Measurements from ENCODE around the gene USP24. TPM values are rescaled to one million over a fixed set of nuclear protein-coding genes. Genes with fewer than 3 reads are reported as not detected.

USP24 gene
- total and polyA plus RNA-seq, 2 donors (not counting 1 experiment from before 2014, with no cell fraction given), result 18.9 to 152 TPM

- Mint-ChIP-seq H3K27ac (no peak overlapping the region), H3K4me1 (peaks cover 9% of the 10 kb centered on the region)
These were observed 83.4 kb downstream of the USP24 start for GRCh38 chr1:55131801-55132200.

DNA sequence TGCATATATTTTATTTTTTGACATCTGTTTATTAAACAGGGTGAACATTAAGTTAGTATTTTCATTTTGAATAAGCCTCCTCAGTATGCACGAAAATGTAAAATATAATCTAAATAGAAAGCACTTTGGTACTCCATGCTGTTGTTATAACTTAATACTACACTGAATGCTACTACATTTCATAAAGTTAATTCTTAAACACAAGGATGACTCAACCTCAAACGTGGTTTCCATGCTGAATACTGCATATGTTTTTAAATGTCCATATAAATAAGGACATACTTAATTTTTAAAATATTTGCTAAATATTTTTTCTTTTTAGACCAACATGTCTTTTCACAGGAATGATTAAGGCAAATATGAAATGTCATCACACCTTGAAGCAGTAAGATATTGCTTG, 83.9 kb downstream of the USP24 start:
- CTCF ChIA-PET, result no interaction called here
- Histone ChIP-seq H3K4me3 (ENCODE audit: control extremely low read depth in 1 of 5, extremely low read depth in 1 of 5, insufficient read depth in 1 of 5, low read depth in 2 of 5, low read length in 4 of 5) (no peak overlapping the region), H3K9me3 (ENCODE audit: control extremely low read depth in 1 of 3, control insufficient read depth in 2 of 3, insufficient read depth in 1 of 3, low read length in 2 of 3) (no peaks in the 10 kb centered on the region), H2AFZ (ENCODE audit: insufficient read depth, low read depth, low read length, poor library complexity, severe bottlenecking) (no peak overlapping the region), H4K20me1 (ENCODE audit: control insufficient read depth, insufficient read depth, low read length, poor library complexity, severe bottlenecking) (no peaks in the 10 kb centered on the region), H3K27ac (ENCODE audit: low read length in 2 of 2) (no peak overlapping the region), H3K4me1 (ENCODE audit: control insufficient read depth in 2 of 2, insufficient read depth in 2 of 2, low read length in 2 of 2) (no peaks in the 10 kb centered on the region), H3K9ac (ENCODE audit: low read length) (no peak overlapping the region), H3K4me2 (replicated peaks; ENCODE audit: low read depth, low read length, poor library complexity, severe bottlenecking) (no peak overlapping the region), H3K27me3 (replicated peaks in 1 of 4; ENCODE audit: control extremely low read depth in 1 of 4, control insufficient read depth in 3 of 4, insufficient read depth in 4 of 4, low read length in 3 of 4) (no peaks in the 10 kb centered on the region), H3K79me2 (ENCODE audit: control insufficient read depth, insufficient read depth, low read length) (peaks cover 5% of the 10 kb centered on the region), H3K36me3 (replicated peaks in 1 of 2; ENCODE audit: control extremely low read depth in 1 of 2, control insufficient read depth in 1 of 2, extremely low read depth in 1 of 2, insufficient read depth in 2 of 2, low read length in 1 of 2) (peaks cover 31 to 92% of the 10 kb centered on the region in 2 experiments)
- Mint-ChIP-seq H3K27me3 (no peaks in the 10 kb centered on the region), H3K9me3 (ENCODE audit: insufficient read depth) (no peaks in the 10 kb centered on the region), H3K4me1 (peaks cover 9% of the 10 kb centered on the region), H3K4me3 (no peak overlapping the region), H3K27ac (no peak overlapping the region)
- POLR2A ChIA-PET, result no interaction called here
- TF ChIP-seq EZH2 (IDR thresholded peaks at IDR 0.05; ENCODE audit: borderline replicate concordance, insufficient read depth, low read depth, low read length, poor library complexity, severe bottlenecking) (no peak), CTCF (IDR thresholded peaks at IDR 0.05) (no peak)
- ATAC-seq (ENCODE audit: low read depth), result no peak
- intact Hi-C loops (cut with micrococcal nuclease), result loop anchor here (5.0 kb wide), 1 partner anchor 36 kb away; no protein-coding TSS in a partner anchor
- WGBS (ENCODE audit: insufficient coverage), result no CpG with 5 or more reads among the region's 2 CpGs
- no peak for DNase-seq

More at GRCh38 chr1:55131801-55132200, 83.4 kb downstream of the USP24 start:
- Histone ChIP-seq H3K79me2 (ENCODE audit: control insufficient read depth, insufficient read depth, low read length) (peaks cover 5% of the 10 kb centered on the region), H3K4me2 (replicated peaks; ENCODE audit: low read depth, low read length, poor library complexity, severe bottlenecking) (no peak overlapping the region), H2AFZ (ENCODE audit: insufficient read depth, low read depth, low read length, poor library complexity, severe bottlenecking) (no peak overlapping the region), H3K27ac (ENCODE audit: low read length in 2 of 2) (no peak overlapping the region), H4K20me1 (ENCODE audit: control insufficient read depth, insufficient read depth, low read length, poor library complexity, severe bottlenecking) (no peaks in the 10 kb centered on the region), H3K9me3 (ENCODE audit: control extremely low read depth in 1 of 3, control insufficient read depth in 2 of 3, insufficient read depth in 1 of 3, low read length in 2 of 3) (no peaks in the 10 kb centered on the region), H3K27me3 (replicated peaks in 1 of 4; ENCODE audit: control extremely low read depth in 1 of 4, control insufficient read depth in 3 of 4, insufficient read depth in 4 of 4, low read length in 3 of 4) (no peaks in the 10 kb centered on the region), H3K9ac (ENCODE audit: low read length) (no peak overlapping the region), H3K36me3 (replicated peaks in 1 of 2; ENCODE audit: control extremely low read depth in 1 of 2, control insufficient read depth in 1 of 2, extremely low read depth in 1 of 2, insufficient read depth in 2 of 2, low read length in 1 of 2) (peaks cover 35 to 92% of the 10 kb centered on the region in 2 experiments), H3K4me3 (ENCODE audit: control extremely low read depth in 1 of 5, extremely low read depth in 1 of 5, insufficient read depth in 1 of 5, low read depth in 2 of 5, low read length in 4 of 5) (no peak overlapping the region), H3K4me1 (ENCODE audit: control insufficient read depth in 2 of 2, insufficient read depth in 2 of 2, low read length in 2 of 2) (no peaks in the 10 kb centered on the region)
- ATAC-seq (ENCODE audit: low read depth) (no peak), DNase-seq (no peak)
- TF ChIP-seq EZH2 (IDR thresholded peaks at IDR 0.05; ENCODE audit: borderline replicate concordance, insufficient read depth, low read depth, low read length, poor library complexity, severe bottlenecking) (no peak), CTCF (IDR thresholded peaks at IDR 0.05) (no peak)
- H3K9me3 Mint-ChIP-seq (ENCODE audit: insufficient read depth), result no peaks in the 10 kb centered on the region
- no peak overlapping the region for H3K4me3 Mint-ChIP-seq
- intact Hi-C loops (cut with micrococcal nuclease), result loop anchor here (5.0 kb wide), 1 partner anchor 36 kb away; no protein-coding TSS in a partner anchor
- no CpG with 5 or more reads among the region's 2 CpGs for WGBS (ENCODE audit: insufficient coverage)
- CTCF ChIA-PET, result no interaction called here
- no peaks in the 10 kb centered on the region for H3K27me3 Mint-ChIP-seq
- POLR2A ChIA-PET, result no interaction called here

Data from B cell (primary cell).